ENCODE measurements around the gene ORM1.
"Not testable (repeated sequence)": the region's sequence is repeated elsewhere in the genome, so short reads cannot be mapped to it uniquely, and the experiment has no call there.

The ORM1 gene

DNA sequence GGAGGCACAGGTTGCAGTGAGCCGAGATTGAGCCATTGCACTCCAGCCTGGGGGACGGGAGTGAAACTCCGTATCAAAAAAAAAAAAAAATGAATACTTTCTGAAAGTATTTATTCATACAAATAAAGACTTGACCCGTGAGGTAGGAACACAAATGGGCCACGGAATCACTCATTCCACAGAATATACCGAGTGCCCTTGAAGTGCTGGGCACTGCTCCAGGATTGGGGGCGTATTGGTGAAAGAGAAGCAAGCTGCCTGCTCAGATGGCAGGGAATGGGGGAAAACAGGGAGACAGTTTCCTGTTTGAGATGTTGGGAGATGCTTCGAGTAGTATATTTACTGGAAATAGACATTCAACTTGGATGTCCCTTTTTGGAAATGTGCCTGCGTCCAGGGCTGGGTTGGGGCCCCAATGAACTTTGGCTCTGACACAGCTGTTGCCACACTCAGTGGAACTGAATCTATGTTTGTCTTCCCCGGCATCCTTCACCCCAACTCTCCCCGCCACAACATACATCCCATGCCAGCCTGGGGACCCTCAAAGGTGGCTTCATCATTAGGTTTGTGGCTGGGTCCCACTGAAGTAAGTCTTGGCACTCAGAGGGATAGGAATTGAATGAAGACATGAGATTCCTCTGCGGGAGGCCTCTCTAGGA, 609 bp upstream of the ORM1 start:
- H3K4me3 ChIP-seq (ENCODE audit: low read length); H3K27ac ChIP-seq (ENCODE audit: low read length); H3K4me1 ChIP-seq (ENCODE audit: control insufficient read depth, low read depth, low read length); H3K9ac ChIP-seq (ENCODE audit: low read length); H3K36me3 ChIP-seq (ENCODE audit: control insufficient read depth, low read depth, low read length); H3K27me3 ChIP-seq (ENCODE audit: control insufficient read depth, insufficient read depth, low read length); H3K9me3 ChIP-seq (ENCODE audit: control insufficient read depth, low read depth, low read length): not testable (repeated sequence)

DNA sequence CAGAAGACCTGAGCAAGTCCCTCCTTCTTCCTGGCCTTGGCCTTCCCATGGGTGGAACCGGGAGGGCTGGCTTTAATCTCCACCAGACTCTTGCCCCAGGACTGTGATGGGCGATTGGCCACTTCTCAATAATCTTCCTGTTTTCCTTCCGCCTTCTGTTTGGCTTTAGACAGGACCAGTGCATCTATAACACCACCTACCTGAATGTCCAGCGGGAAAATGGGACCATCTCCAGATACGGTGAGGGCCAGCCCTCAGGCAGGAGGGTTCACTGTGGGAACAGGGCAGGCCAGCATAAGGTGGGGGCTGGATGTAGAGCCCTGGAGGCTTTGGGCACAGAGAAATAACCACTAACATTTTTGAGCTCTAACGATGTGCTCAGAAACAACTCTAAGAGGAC, 951 bp downstream of the ORM1 start:
- H3K27me3 ChIP-seq (ENCODE audit: control insufficient read depth, insufficient read depth, low read length); H3K27ac ChIP-seq (ENCODE audit: low read length); H3K4me3 ChIP-seq (ENCODE audit: low read length); H3K9ac ChIP-seq (ENCODE audit: low read length); H3K9me3 ChIP-seq (ENCODE audit: control insufficient read depth, low read depth, low read length); H3K4me1 ChIP-seq (ENCODE audit: control insufficient read depth, low read depth, low read length); H3K36me3 ChIP-seq (ENCODE audit: control insufficient read depth, low read depth, low read length): not testable (repeated sequence)

DNA sequence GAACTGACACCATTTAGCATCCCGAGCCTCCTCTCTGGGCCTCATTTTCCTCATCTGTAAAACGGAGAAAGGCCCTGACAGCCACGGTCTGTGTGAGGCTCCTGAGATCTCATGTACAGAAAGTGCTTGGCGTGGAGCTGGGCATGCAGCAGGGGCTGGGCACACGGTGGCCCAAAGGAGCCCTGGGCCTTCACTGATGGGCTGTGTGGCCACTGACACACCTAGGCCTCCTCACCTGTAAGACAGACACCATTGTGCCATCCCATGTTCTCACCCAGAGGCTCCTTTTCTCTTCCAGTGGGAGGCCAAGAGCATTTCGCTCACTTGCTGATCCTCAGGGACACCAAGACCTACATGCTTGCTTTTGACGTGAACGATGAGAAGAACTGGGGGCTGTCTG, 1.6 kb downstream of the ORM1 start:
- Histone ChIP-seq H3K4me3 (ENCODE audit: low read length) (no peak overlapping the region), H3K9ac (ENCODE audit: low read length) (no peak overlapping the region), H3K27me3 (ENCODE audit: control insufficient read depth, insufficient read depth, low read length) (no peaks in the 10 kb centered on the region), H3K9me3 (ENCODE audit: control insufficient read depth, low read depth, low read length) (no peaks in the 10 kb centered on the region), H3K27ac (ENCODE audit: low read length) (no peak overlapping the region), H3K36me3 (ENCODE audit: control insufficient read depth, low read depth, low read length) (no peaks in the 10 kb centered on the region), H3K4me1 (ENCODE audit: control insufficient read depth, low read depth, low read length) (no peaks in the 10 kb centered on the region)

DNA sequence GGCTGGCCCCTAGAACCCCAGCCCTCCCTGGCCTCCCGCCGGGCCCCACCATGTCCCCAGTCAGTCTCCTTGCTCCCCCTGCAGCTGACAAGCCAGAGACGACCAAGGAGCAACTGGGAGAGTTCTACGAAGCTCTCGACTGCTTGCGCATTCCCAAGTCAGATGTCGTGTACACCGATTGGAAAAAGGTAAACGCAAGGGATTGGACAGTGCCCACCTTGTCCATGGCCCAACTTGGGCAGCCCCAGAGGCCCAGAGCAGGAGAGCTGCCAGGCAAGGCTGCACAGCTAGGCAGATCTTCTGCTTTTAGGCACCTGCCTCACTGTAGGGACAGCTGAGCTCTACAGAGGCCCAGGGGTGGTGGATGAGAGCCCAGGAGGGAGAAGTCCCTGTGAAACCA, 2.1 kb downstream of the ORM1 start:
- H3K9ac ChIP-seq (ENCODE audit: low read length); H3K9me3 ChIP-seq (ENCODE audit: control insufficient read depth, low read depth, low read length); H3K4me1 ChIP-seq (ENCODE audit: control insufficient read depth, low read depth, low read length); H3K36me3 ChIP-seq (ENCODE audit: control insufficient read depth, low read depth, low read length); H3K27me3 ChIP-seq (ENCODE audit: control insufficient read depth, insufficient read depth, low read length); H3K4me3 ChIP-seq (ENCODE audit: low read length); H3K27ac ChIP-seq (ENCODE audit: low read length): not testable (repeated sequence)

DNA sequence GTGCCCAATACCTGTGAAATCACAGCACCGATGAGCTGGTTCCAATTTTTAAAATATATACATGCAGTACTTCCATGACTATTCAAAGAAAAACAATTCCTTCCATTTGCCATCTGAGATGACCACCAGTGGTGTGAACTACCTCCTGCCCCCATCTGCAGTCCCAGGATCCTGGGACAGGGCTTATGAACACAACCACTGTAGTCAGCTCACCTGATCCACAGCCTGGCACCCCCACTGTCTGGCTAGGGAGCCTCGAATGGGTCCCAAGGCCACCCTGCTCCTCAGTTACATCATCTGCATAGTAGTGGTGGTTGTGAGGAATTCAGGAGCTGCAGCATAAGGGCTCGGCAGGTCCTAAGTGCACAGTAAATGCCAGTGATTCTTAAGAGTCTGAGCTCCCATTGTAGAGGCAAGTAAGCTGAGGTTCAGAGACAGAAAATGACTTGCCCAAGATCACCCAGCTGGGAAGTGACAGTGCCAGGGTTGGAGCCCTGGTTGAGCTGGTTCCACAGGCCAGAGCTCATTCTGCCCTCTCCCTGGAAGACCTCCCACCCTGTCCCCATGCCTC, 2.9 kb downstream of the ORM1 start:
- H3K9ac ChIP-seq (ENCODE audit: low read length); H3K9me3 ChIP-seq (ENCODE audit: control insufficient read depth, low read depth, low read length); H3K36me3 ChIP-seq (ENCODE audit: control insufficient read depth, low read depth, low read length); H3K4me3 ChIP-seq (ENCODE audit: low read length); H3K27me3 ChIP-seq (ENCODE audit: control insufficient read depth, insufficient read depth, low read length); H3K4me1 ChIP-seq (ENCODE audit: control insufficient read depth, low read depth, low read length); H3K27ac ChIP-seq (ENCODE audit: low read length): not testable (repeated sequence)

DNA sequence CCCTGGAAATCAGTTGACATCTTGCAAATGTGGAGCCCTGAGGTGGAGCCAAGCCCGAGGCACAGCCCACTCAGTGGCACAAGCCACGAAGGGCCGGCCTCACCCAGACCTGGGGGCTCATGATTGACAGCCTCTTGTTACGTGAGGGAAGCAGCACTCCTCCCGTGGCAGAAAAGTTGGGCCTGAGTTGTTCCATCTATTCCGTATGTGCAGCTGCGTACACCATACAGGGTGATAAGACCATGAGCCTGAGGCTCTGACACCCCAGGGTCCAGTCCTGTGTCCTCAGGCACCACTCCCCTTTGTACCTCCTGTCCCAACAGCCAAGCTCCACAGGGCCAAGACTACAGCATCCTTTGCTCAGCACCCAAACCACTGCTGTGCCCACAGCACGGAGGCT, 4.9 kb downstream of the ORM1 start:
- Histone ChIP-seq H3K36me3 (ENCODE audit: control insufficient read depth, low read depth, low read length) (no peaks in the 10 kb centered on the region), H3K4me1 (ENCODE audit: control insufficient read depth, low read depth, low read length) (no peaks in the 10 kb centered on the region), H3K27ac (ENCODE audit: low read length) (no peak overlapping the region), H3K4me3 (ENCODE audit: low read length) (no peak overlapping the region), H3K27me3 (ENCODE audit: control insufficient read depth, insufficient read depth, low read length) (no peaks in the 10 kb centered on the region), H3K9me3 (ENCODE audit: control insufficient read depth, low read depth, low read length) (no peaks in the 10 kb centered on the region), H3K9ac (ENCODE audit: low read length) (no peak overlapping the region)

DNA sequence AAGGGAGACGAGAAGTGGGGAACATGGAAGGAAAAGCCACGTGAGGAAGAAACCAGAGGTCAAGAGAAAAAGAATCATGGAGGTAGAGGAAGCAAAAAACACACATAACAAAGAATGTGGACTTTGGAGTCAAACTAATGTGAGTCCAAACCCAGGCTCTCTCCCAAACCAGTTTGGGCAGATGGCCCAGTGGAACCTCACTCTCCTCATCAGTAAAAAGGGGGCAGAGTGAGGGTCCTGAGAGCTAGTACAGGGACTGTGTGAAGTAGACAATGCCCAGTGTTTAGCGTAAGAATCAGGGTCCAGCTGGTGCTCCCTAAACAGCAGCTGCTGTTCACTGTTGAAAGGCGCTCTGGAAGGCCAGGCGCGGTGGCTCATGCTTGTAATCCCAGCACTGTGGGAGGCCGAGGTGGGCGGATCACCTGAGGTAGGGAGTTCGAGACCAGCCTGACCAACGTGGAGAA, 5.5 kb downstream of the ORM1 start:
- not testable (repeated sequence) for H3K4me3 ChIP-seq (ENCODE audit: low read length); H3K9me3 ChIP-seq (ENCODE audit: control insufficient read depth, low read depth, low read length); H3K27ac ChIP-seq (ENCODE audit: low read length); H3K36me3 ChIP-seq (ENCODE audit: control insufficient read depth, low read depth, low read length); H3K27me3 ChIP-seq (ENCODE audit: control insufficient read depth, insufficient read depth, low read length); H3K9ac ChIP-seq (ENCODE audit: low read length); H3K4me1 ChIP-seq (ENCODE audit: control insufficient read depth, low read depth, low read length)

DNA sequence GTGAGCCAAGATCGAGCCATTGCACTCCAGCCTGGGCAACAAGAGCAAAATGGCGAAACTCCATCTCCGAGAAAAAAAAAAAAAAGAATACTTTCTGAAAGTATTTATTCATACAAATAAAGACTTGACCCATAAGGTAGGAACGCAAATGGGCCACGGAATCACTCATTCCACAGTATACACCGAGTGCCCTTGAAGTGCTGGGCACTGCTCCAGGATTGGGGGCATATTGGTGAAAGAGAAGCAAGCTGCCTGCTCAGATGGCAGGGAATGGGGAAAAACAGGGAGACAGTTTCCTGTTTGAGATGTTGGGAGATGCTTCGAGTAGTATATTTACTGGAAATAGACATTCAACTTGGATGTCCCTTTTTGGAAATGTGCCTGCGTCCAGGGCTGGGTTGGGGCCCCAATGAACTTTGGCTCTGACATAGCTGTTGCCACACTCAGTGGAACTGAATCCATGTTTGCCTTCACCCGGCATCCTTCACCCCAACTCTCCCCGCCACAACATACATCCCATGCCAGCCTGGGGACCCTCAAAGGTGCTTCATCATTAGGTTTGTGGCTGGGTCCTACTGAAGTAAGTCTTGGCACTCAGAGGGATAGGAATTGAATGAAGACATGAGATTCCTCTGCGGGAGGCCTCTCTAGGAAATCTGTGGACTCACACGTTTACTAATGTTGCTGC, 6.2 kb downstream of the ORM1 start:
- not testable (repeated sequence) for H3K9me3 ChIP-seq (ENCODE audit: control insufficient read depth, low read depth, low read length); H3K9ac ChIP-seq (ENCODE audit: low read length); H3K27ac ChIP-seq (ENCODE audit: low read length); H3K36me3 ChIP-seq (ENCODE audit: control insufficient read depth, low read depth, low read length); H3K4me3 ChIP-seq (ENCODE audit: low read length); H3K27me3 ChIP-seq (ENCODE audit: control insufficient read depth, insufficient read depth, low read length); H3K4me1 ChIP-seq (ENCODE audit: control insufficient read depth, low read depth, low read length)

DNA sequence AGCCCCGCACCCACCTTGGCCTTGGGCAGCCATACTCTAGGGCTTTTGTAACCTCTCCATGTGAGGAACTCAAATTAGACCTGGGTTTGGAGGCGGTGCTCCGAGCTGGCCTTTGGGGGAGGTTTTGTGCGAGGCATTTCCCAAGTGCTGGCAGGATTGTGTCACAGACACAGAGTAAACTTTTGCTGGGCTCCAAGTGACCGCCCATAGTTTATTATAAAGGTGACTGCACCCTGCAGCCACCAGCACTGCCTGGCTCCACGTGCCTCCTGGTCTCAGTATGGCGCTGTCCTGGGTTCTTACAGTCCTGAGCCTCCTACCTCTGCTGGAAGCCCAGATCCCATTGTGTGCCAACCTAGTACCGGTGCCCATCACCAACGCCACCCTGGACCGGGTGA, 6.7 kb downstream of the ORM1 start, which contains the start of gene ORM2:
ORM2 (plus strand) TSS at position 245 of the 398 bp plus-strand sequence; CDS start at position 281, 36 bp downstream.
- H3K4me1 ChIP-seq (ENCODE audit: control insufficient read depth, low read depth, low read length); H3K36me3 ChIP-seq (ENCODE audit: control insufficient read depth, low read depth, low read length); H3K9ac ChIP-seq (ENCODE audit: low read length); H3K9me3 ChIP-seq (ENCODE audit: control insufficient read depth, low read depth, low read length); H3K27me3 ChIP-seq (ENCODE audit: control insufficient read depth, insufficient read depth, low read length); H3K4me3 ChIP-seq (ENCODE audit: low read length); H3K27ac ChIP-seq (ENCODE audit: low read length): not testable (repeated sequence)

DNA sequence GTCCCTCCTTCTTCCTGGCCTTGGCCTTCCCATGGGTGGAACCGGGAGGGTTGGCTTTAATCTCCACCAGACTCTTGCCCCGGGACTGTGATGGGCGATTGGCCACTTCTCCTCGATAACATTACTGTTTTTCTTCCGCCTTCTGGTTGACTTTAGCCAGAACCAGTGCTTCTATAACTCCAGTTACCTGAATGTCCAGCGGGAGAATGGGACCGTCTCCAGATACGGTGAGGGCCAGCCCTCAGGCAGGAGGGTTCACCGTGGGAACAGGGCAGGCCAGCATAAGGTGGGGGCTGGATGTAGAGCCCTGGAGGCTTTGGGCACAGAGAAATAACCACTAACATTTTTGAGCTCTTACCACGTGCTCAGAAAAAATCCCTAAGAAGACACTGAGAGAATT, 7.7 kb downstream of the ORM1 start:
- Histone ChIP-seq H3K9ac (ENCODE audit: low read length) (no peak overlapping the region), H3K4me1 (ENCODE audit: control insufficient read depth, low read depth, low read length) (no peaks in the 10 kb centered on the region), H3K9me3 (ENCODE audit: control insufficient read depth, low read depth, low read length) (no peaks in the 10 kb centered on the region), H3K27me3 (ENCODE audit: control insufficient read depth, insufficient read depth, low read length) (no peaks in the 10 kb centered on the region), H3K36me3 (ENCODE audit: control insufficient read depth, low read depth, low read length) (no peaks in the 10 kb centered on the region), H3K4me3 (ENCODE audit: low read length) (no peak overlapping the region), H3K27ac (ENCODE audit: low read length) (no peak overlapping the region)

DNA sequence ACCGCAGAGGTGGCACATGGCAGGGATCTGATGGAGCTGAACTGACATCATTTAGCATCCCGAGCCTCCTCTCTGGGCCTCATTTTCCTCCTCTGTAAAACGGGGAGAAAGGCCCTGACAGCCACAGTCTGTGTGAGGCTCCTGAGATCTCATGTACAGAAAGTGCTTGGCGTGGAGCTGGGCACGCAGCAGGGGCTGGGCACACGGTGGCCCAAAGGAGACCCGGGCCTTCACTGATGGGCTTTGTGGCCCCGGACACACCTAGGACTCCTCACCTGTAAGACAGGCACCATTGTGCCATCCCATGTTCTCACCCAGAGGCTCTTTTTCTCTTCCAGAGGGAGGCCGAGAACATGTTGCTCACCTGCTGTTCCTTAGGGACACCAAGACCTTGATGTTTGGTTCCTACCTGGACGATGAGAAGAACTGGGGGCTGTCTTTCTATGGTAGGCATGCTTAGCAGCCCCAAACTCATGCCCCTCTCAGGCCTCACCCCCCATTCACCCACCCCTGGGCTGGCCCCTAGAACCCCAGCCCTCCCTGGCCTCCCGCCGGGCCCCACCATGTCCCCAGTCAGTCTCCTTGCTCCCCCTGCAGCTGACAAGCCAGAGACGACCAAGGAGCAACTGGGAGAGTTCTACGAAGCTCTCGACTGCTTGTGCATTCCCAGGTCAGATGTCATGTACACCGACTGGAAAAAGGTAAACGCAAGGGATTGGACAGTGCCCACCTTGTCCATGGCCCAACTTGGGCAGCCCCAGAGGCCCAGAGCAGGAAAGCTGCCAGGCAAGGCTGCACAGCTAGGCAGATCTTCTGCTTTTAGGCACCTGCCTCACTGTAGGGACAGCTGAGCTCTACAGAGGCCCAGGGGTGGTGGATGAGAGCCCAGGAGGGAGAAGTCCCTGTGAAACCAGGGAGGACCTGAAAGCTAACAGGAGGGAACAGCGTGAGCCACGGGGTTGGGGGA, 8.6 kb downstream of the ORM1 start:
- H3K4me1 ChIP-seq (ENCODE audit: control insufficient read depth, low read depth, low read length); H3K27ac ChIP-seq (ENCODE audit: low read length); H3K4me3 ChIP-seq (ENCODE audit: low read length); H3K27me3 ChIP-seq (ENCODE audit: control insufficient read depth, insufficient read depth, low read length); H3K36me3 ChIP-seq (ENCODE audit: control insufficient read depth, low read depth, low read length); H3K9me3 ChIP-seq (ENCODE audit: control insufficient read depth, low read depth, low read length); H3K9ac ChIP-seq (ENCODE audit: low read length): not testable (repeated sequence)

Measured in iPS-18a (cell line).